SK-N-DZ (cell line): ENCODE results near the gene CEP170B.
"Not testable (repeated sequence)": the region's sequence is repeated elsewhere in the genome, so short reads cannot be mapped to it uniquely, and the experiment has no call there.

Experiments
- DNase-seq: peaks from one replicate; pipeline ENCODE4 v3.0.0-alpha.2; 2015; ENCODE audit warnings: low spot score

CEP170B gene

DNA sequence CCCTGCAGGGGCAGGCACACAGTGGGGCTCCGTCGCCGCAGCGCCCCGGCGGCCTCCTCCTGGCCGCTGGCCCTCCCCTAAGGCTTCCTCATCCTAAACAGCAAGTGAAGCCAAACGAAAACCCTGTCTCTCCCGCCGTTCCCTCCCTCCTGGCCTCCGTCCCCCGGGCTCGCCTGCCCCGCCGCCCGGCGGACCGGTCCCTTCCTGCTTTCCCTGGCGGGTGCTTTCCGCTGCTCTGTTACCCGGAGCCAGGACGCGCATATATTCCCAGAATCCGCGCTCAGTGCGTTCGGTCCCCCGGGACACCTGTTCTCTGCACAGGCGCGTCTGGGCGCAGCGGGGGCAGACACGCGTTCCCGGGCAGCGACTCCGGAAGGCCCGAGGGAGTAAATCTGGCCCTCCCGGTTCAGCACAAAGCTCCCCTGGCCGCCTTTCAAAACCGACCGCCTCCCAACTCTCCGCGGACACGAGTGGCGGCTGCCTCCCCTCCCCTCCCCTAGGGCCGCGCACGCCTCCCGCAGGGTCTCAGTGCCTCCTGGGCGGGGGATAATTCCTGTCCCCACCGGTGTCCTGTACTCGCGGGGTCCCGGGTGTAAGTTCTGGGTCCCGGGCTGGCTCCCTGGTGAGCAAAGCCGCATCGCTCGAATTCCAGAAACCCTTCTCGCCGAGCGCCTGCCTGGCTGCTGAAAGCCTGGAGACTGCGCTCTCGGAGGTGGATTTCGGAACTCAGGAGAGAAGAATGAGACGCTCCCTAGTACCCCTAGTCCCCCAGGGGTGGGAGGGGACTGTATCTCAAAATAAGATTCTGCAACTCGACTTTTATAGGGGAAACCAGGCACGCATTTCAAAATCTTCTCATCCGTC, 21.4 kb upstream of the CEP170B start:
- DNase-seq, result no peak

DNA sequence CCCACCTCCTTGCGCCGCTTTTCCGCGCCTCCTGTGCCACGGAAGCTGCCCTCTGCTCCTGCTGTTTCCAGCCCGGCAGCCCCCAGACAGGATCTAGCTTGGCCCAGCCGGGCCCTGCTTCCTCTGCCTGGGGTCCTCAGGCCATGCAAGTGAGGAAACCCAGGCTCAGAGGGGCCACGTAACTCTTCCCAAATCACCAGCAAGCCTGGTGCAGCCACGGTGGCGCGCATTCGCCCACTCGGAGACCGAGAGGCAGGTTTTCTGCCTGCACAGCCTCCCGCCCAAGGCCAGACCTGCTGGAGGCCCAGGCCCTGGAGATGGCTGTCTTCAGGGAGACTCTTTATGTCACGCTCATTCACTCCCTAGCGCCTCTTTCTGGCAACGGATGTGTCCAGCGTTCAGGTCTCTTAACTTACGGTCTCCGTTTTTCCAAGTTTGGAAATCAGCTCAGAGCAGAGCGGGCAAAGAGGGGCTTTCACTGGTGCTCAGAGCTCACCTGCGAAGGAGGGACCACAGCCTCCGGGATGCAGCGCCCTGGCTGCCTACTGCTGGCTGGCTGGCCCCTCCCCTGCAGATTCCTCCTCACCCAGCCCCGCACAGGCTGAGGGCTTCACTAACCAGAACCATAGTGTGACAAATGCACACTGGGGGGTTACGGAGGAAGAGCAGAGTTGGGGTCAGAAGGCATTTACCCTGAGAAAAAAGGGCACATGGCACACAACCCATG, 20.6 kb upstream of the CEP170B start:
- DNase-seq, result no peak

DNA sequence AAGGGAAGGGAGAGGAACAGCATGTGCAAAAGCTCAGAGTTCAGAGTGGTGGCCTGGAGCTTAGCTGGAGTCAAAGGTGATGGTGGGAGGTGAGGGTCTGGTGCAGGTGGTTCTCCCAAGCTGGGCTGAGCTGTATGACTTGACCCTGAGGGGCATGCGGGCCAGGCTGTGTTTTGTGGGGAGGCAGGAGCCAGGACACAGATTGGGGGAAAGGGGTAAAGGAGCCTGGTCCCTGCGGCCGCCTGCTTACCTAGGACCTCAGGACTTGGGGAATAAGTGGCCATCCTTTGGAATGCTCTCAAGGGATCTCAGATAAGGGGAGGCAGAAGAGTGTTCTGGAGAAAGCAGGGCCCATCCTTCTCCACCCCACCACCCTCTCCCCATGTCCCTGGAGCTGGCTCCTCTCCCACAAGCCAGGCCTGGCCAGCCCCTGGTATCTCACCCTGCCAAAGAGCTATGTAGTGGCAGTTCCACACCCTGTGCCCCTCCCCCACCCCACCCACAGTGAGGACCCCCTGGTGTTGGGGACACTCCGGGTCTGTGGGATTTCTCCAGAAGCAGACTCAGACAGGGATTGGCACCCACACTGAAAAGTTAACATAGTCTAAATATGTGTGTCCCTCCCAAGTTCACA, 19.9 kb upstream of the CEP170B start:
- DNase-seq, result no peak

DNA sequence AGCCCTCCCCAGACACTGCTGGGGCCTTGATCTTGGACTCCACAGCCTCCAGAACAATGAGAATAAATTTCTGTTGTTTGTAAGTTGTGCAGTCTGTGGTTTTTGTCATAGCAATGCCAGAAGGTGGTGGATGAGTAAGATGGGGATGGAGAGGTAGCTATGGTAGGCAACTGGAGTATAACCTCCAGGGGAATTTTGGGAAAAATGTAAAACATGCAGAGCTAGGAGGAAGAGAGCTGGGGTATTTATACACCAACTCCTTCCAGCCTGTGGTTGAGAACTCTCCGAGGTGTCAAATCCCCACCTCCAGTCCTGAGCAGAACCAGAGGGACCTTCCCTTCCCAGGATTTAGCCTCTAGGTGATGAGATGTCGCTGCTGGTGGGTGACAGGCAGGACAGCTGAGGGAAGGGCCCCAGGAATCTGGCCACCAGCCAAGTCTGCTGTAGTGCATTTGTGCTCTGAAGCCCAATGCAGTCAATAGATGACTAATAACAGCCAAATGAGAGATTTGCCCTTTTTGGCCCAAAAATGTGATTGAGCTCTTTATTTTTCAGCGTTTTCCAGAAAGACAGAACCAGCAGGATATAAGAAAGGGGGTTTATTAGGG, 19.1 kb upstream of the CEP170B start:
- no peak for DNase-seq

DNA sequence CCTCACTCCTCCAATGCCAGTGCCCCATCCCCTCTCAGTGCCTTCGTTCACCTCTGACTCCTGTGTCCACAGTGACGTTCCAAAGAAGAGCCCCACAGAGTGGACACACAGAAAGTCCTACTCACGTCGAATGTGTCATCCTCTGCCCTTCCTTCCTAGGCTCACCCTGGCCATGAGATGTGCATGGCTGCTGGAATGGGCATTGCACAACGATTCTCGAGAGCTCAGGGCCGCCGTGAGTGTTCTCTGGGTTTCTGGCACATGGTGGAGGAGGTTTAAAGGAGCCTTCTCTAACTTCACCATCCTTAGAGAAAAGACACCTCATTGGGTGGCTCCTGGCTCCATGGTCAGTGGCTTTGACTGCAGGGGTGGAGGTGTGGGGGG, 12.8 kb upstream of the CEP170B start:
- no peak for DNase-seq

DNA sequence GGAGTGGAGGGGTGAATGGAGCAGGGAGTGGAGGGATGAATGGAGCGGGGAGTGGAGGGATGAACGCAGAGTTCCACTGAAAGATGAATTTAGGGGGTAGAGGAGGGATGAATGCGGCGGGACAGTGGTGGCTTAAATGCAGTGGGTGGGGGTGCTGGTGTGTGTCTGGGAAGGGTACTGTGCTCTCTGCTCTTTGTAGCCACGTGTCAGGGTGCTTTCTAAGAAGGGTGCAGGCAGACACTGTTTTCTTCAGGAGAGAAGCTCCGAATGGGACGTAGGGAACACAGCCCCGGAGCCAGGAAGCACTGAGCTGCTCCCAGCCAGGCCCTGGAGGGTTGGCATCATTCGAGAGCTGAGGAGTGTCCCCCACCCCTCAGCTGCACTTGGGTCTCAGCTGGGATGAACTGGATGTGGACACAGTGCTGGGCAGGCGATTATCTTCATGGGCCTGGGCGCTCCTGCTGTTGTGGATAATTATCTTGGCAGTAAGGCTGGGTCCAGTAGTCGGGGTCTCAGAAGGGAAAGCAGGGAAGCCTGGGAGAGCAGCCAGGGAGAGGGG, 9.5 kb upstream of the CEP170B start:
- DNase-seq, result no peak

DNA sequence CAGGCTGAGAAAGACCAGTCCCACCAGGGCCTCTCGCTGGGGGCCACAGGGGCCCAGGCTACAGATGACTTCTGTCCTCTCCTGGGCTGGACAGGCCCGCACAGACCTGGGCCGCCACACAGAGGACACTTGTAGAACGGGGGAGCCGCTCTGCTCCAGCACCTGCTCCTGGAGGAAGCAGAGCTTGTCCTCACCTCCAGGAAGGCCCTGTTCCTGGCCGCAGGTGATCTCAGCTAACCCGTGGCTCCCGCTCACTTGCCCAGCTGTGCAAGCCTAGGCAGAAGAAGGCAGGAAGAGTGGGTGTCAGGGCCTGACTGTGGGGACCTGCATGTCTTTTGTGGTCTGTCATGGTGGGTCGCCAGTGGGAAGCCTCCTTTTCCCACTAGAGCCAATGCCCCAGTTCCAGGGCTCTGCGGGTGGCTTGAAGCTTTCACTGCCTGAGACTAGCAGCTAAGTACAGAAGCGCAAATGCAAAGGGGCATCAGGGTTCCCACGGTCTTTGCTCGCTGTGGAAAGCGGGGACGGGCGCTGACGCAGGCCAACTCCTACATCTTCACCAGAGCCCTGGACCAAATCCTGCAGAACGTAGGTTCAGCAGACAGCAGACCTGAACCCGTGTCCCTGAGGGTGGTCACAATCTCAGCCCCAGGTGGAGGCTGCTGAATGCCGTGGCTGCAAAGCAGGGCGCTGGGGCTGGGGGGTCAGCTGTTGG, 8.8 kb upstream of the CEP170B start:
- no peak for DNase-seq

DNA sequence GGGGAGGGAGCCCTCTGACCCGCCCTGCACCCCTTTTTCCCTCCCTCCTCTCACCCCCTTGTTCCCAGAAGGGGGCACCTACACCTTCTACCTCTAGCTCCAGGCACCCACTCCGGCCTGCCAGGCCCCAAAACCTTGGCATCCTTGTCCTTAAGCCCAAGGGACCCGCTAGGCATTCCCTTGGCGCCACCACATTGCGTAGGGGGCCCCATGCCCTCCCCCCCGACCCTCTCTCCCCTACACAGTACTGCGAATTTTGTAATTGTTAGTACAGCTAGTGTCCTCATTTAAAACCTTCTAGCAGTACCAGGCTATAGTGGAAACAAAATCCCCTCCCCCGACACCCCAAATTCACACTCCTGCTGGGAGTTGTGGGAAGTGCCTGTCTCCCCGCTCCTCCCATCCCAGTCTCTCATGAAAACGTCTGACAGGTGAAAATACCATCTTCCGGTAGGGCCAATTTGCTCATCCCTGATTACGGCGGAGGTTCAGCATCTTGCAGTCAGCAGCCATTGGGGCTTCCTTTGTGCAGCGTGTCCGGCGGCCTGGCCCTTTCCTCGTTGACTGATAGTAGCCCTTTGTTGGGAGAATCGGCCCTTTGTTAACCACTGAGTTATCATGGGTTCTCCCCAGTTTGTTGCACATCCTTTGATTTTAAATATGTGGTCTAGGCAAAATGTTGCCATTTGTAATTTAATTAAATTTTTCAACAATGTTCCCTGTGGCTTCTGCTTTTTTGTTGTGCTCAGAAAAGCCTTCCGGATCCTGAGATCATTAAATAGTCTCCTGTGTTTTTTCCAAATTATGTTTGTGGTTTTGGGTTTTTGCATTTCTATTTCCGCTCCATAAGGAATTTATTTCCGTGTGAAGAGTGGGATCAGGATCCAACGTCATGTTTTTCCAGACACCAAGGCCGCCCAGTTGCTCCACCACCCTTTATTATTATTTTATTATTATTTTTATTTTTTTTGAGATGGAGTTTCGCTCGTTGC, 7.9 kb upstream of the CEP170B start:
- no peak for DNase-seq

DNA sequence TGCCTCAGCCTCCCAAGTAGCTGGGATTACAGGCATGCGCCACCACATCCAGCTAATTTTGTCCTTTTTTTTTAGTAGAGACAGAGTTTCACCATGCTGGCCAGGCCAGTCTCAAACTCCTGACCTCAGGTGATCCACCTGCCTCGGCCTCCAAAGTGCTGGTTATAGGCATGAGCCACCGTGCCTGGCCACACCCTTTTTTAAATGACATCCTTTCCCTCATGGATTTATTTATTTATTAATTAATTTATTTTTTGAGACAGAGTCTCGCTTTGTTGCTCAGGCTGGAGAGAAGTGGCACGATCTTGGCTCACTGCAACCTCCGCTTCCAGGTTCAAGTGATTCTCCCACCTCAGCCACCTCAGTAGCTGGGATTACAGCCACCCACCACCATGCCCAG, 7.1 kb upstream of the CEP170B start:
- not testable (repeated sequence) for DNase-seq

DNA sequence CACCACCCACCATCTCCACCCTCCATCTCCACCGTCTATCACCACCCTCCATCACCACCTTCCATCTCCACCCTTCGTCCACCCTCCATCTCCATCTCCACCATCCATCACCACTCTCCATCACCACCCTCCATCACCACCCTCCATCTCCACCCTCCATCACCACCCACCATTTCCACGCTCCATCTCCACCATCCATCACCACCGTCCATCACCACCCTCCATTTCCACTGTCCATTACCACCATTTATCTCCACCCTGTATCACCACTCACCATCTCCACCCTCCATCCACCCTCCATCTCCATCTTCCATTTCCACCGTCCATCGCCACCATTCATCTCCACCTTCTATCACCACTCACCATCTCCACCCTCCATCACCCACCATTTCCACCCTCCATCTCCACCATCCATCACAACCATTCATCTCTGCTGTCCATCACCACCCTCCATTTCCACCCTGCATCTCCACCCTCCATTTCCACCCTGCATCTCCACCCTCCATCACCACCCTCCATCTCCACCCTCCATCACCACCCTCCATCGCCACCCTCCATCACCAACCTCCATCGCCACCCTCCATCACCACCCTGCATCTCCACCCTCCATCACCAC, 6.1 kb upstream of the CEP170B start:
- DNase-seq, result no peak

DNA sequence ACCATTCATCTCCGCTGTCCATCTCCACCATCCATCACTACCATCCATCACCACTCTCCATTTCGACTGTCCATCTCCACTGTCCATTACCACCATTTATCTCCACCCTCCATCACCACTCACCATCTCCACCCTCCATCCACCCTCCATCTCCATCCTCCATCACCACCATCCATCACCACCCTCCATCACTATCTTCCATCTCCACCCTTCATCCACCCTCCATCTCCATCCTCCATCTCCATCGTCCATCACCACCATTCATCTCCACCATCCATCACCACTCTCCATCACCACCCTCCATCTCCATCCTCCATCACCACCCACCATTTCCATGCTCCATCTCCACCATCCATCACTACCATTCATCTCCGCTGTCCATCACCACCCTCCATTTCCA, 5.2 kb upstream of the CEP170B start:
- DNase-seq, result no peak

DNA sequence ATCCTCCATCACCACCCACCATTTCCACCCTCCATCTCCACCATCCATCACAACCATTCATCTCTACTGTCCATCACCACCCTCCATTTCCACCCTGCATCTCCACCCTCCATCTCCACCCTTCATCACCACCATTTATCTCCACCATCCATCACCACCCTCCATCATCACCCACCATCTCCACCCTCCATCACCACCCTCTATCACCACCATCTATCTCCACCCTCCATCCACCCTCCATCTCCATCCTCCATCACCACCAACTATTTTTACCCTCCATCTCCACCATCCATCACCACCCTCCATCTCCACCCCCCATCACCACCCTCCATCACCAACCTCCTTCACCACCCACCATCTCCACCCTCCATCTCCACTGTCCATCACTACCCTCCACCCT, 4.7 kb upstream of the CEP170B start:
- DNase-seq, result no peak

DNA sequence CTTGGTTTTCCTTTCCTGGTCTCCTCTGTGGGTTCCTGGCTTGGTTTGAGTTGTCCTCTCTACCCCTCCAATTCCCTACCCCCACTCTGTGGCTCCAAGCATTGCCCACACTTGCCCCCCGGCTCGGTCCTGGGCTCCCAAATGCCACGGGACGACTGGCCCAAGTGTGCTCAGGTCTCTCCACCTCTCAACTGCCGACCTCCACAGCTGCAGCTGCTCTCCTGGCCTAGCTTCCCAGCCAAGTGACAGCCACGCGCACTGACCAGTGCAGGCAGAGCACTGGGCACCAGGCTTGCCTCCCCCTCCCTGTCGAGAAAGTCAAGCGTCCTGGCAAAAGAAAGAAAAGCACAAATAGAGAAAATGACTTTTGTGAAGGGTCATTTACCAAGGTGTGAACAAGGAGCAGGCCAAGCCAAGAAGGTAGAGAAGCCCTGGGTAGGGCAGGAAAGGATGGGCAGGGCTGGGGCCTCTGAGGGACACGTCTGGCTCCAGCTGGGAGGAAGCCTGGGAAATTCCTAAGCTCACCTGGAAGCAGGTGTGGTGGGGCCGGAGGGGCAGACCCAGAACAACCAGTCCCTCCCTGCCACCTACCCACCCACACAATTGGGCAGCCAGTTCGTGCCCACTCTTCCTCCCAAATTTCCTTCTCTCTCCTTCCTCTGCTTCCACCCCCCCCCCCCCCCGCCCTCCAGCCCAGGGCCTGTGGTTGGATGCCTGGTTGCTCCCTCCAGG, 1.8 kb upstream of the CEP170B start:
- no peak for DNase-seq

DNA sequence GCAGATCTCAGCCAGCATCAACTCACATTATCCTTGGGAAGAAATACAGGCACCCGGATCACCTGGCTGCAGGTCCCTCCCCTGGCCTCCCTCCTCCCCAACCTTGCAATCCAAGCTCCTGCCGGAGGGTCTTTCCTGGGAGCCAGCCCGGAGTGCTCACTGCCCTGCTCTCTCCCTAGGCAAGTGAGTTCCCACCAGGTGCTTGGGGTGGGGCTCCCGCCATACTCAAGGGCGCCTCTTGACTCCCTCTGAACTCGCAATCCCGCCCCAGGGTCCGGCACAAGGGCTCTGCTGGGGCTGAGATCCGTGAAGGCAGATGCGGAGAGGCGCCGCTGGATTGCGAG, 1.2 kb upstream of the CEP170B start:
- DNase-seq, result no peak

DNA sequence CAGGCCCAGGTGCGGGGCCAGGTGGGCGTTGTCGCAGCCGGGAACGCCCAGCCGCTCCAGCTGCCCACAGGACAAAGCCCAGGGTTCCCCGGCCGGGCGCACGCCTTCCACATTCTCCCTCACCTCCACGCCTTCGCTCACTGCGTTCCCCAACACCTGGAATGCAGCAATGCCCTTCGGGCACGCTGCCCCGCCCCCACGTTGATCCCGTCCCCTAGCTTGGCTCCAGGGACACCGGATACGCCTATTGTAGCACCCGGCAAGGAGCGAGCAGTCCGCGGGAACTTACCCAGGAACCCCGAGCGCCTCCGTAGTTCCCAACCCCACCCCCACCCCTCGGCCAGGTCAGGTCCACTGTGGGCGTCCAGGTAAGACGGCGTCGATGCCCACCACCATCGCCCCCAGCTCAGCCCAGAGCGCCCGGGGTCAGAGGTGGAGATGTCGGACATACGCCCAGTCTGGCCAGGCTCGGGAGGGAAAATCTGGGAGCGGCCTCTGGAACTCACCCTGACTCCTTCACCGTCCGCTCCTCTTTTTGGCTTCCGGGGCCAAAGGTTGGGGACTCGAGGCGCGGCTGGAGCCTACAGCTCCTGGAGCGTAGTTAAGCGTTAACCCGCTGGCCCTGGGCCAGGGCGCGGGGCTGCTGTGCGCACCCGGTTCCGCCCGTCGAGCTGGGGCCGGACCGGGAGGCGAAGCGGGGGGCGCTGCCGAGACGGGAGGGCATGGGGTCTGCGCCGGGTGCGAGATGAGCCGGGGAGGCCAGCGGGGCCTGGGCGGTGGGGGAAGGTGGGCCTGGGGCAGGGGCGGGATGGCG, 594 bp upstream of the CEP170B start:
- no peak for DNase-seq

DNA sequence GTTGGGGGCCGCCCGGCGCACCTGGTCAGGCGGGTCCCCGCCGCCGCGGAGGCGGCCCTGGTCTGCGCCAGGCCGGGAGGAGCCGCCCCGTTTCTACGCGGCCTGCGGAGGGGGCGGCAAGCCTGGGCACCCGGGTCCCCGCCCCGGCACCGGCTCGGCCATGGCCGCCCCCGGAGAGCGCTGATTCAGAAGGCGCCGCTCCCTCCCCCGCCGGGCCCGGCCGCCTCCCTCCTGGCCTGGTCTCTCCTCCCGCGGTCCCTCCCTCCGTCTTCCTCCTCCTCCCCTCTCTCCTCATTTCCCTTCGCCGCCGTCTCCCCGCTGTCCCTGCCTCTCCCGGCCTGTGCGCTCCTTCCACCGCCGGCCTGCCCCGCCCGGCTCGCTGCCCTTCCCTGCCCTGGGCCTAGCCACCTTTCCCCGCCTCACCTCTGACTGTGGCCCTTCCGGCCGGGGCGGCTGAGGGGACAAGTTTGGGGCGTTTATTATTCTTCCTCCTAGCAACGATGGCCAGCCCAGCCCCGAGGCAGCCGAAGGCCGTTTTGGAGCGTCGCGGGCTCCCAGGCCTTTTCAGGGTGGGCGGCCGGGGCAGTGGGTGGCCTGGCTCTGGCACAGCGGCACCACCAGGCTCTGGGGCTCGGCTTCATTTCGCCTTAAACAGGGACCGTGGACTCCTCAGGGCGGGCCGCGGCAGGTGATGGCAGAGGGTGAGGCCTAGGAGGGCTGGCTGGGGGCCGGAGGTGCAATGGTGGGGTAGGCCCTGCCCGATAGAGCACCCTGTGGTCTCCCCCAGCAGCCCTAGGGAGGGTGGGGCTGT, 768 bp downstream of the CEP170B start:
- DNase-seq, result peak; percentile 20
